Gastrocnemius medialis (tissue), 4 donors: ENCODE measurements around the gene NPAS2.

Experiments
- CTCF ChIP-seq, 5 experiments: fragments of 450-650 bp in 3 of 5; fragments of 200-600 bp in 2 of 5; sonication (generic) in 2 of 5; IDR thresholded peaks in 4 of 5; conservative IDR thresholded peaks in 1 of 5; 1 replicate in 4 of 5; 2 replicates in 1 of 5; pipeline ENCODE4 v1.5.1; 2016 to 2019; ENCODE audit warnings: antibody characterized with exemption in 5 of 5, mild to moderate bottlenecking in 3 of 5, moderate library complexity in 3 of 5
- POLR2A ChIP-seq, 2 donors: fragments of 450-650 bp; IDR thresholded peaks; one replicate each; pipeline ENCODE4 v1.6.1; 2017; ENCODE audit warnings: antibody characterized with exemption in 2 of 2, mild to moderate bottlenecking in 2 of 2, moderate library complexity in 2 of 2

- TF ChIP-seq POLR2A (IDR thresholded peaks at IDR 0.05) (no peak), CTCF (IDR thresholded peaks at IDR 0.05 in 4 of 5, conservative IDR thresholded peaks at IDR 0.05 in 1 of 5) (no peak)
These were observed 80.3 kb downstream of the NPAS2 start for GRCh38 chr2:100900156-100900795.
